ENCODE results near the gene UNC93B1. TPM values are rescaled to one million over a fixed set of nuclear protein-coding genes. Genes with fewer than 3 reads are reported as not detected.
"Not testable (repeated sequence)": the region's sequence is repeated elsewhere in the genome, so short reads cannot be mapped to it uniquely, and the experiment has no call there.

UNC93B1 gene
- total RNA-seq, 4 donors from 2014 or later: 43.5 to 75.9 (median 44.2) TPM

DNA sequence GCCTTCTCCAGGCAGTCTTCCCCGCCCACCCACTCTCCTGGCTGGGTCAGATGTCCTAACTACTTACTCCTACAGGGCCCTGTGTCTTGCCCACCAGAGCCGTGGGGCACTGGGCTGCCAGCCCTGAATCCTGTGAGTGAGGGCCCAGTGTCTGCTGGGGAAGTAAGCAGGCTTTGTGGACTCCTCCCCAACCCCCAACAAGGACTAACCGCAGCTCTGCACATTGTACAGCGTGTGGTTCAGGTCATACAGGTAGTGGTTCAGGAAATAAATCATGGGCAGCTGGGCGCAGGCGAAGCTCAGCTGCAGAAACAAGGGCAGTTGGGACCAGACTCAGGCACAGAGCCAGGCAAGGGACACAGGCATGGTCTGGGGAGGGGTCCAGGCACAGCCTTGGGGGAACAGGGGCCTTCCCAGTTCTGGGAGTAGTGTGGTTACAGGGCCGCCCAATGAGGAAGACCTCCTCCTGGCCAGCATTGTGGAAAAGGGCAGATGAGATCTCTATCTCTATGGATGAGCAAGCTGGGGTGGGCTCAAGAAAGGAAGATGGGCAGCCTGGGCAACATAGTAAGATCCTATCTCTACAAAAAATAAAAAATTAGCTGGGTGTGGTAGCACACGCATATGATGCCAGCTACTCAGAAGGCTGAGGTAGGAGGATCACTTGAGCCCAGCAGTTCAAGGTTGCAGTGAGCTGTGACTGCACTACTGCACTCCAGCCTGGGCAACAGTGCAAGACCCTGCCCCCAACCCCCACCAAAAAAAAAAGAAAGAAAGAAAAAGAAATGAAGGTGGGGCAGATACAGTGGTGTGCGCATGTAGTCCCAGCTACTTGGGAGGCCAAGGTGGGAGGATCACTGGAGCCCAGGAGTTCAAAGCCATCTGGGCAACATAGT, 5.5 kb downstream of the UNC93B1 start:
- Histone ChIP-seq H3K4me3 (no peak overlapping the region), H3K36me3 (peaks cover 0 to 35% (median 0%) of the 10 kb centered on the region in 3 donors), H3K4me1 (peaks cover 0 to 16% (median 3%) of the 10 kb centered on the region in 4 donors), H3K27me3 (no peaks in the 10 kb centered on the region), H3K9me3 (no peaks in the 10 kb centered on the region), H3K27ac (no peak overlapping the region)
- 92 to 96% methylated on average over 9 of the region's 9 CpGs for WGBS, 2 donors
- TF ChIP-seq POLR2A (IDR thresholded peaks at IDR 0.05): no peak
- TF ChIP-seq, protein P1, sequence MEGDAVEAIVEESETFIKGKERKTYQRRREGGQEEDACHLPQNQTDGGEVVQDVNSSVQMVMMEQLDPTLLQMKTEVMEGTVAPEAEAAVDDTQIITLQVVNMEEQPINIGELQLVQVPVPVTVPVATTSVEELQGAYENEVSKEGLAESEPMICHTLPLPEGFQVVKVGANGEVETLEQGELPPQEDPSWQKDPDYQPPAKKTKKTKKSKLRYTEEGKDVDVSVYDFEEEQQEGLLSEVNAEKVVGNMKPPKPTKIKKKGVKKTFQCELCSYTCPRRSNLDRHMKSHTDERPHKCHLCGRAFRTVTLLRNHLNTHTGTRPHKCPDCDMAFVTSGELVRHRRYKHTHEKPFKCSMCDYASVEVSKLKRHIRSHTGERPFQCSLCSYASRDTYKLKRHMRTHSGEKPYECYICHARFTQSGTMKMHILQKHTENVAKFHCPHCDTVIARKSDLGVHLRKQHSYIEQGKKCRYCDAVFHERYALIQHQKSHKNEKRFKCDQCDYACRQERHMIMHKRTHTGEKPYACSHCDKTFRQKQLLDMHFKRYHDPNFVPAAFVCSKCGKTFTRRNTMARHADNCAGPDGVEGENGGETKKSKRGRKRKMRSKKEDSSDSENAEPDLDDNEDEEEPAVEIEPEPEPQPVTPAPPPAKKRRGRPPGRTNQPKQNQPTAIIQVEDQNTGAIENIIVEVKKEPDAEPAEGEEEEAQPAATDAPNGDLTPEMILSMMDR (IDR thresholded peaks at IDR 0.05): no peak
- no peak for TF ChIP-seq EP300 (IDR thresholded peaks at IDR 0.05)
- DNase-seq (ENCODE audit: low spot score in 2 of 2): no peak

DNA sequence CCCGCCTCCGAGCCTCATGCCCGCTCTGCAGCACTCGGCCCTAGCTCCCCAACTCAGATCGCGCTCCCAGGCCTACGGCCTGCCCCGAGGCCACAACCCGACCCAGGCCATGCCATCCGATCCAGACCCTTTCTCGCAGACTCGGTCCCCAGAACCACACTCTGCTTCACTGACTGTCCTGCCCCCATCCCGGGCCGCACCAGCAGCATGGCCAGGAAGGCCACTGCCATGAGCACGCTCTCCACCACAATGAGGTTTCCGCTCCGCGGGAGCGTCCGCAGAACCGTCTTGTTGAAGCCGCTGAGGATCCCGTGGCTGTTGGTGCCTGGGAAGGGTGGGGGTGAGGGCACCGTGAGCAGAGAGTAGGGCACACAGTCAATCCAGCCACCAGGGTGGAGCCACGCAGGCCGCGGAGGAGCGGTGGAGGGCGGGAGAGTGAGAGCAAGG, 6.4 kb downstream of the UNC93B1 start:
- TF ChIP-seq EP300 (IDR thresholded peaks at IDR 0.05): no peak
- TF ChIP-seq, protein P1 (IDR thresholded peaks at IDR 0.05): no peak
- no peak for TF ChIP-seq POLR2A (IDR thresholded peaks at IDR 0.05)
- 92% methylated on average over 29 of the region's 29 CpGs for WGBS, 2 donors
- H3K27me3 ChIP-seq: no peaks in the 10 kb centered on the region
- no peak for DNase-seq (ENCODE audit: low spot score in 2 of 2)
- H3K4me1 ChIP-seq: peaks cover 0 to 7% (median 3%) of the 10 kb centered on the region in 4 donors
- H3K4me3 ChIP-seq: no peak overlapping the region
- H3K36me3 ChIP-seq: peaks cover 0 to 35% (median 0%) of the 10 kb centered on the region in 3 donors
- no peaks in the 10 kb centered on the region for H3K9me3 ChIP-seq
- H3K27ac ChIP-seq: peak overlapping the region in 2 of 4 donors; percentile 40 to 59

- Histone ChIP-seq H3K27ac (peak overlapping the region in 2 of 4 donors; percentile 40 to 59), H3K36me3 (peaks cover 0 to 35% (median 0%) of the 10 kb centered on the region in 3 donors), H3K4me1 (peaks cover 0 to 7% (median 3%) of the 10 kb centered on the region in 4 donors), H3K27me3 (peaks cover 0 to under 1% of the 10 kb centered on the region in 2 donors), H3K9me3 (no peaks in the 10 kb centered on the region), H3K4me3 (peak overlapping the region in 1 of 4 donors; percentile 24)
- TF ChIP-seq POLR2A (IDR thresholded peaks at IDR 0.05) (no peak), EP300 (IDR thresholded peaks at IDR 0.05) (no peak)
- WGBS, 2 donors: 58 to 60% methylated on average over 38 to 41 of the region's 41 CpGs
- peak in 1 of 2 donors; percentile 62 for DNase-seq (ENCODE audit: low spot score in 2 of 2)
These were observed 7.0 kb downstream of the UNC93B1 start for GRCh38 chr11:67996622-67997474.

GRCh38 chr11:67996051-67996450, 7.8 kb downstream of the UNC93B1 start:
- 85 to 94% methylated on average over 7 to 12 of the region's 13 CpGs for WGBS, 2 donors
- TF ChIP-seq, protein P1 (IDR thresholded peaks at IDR 0.05): no peak
- TF ChIP-seq EP300 (IDR thresholded peaks at IDR 0.05) (no peak), POLR2A (IDR thresholded peaks at IDR 0.05) (no peak)
- Histone ChIP-seq H3K9me3 (no peaks in the 10 kb centered on the region), H3K4me3 (no peak overlapping the region), H3K27me3 (peaks cover 0 to 8% of the 10 kb centered on the region in 2 donors), H3K36me3 (peaks cover 0 to 35% (median 0%) of the 10 kb centered on the region in 3 donors), H3K4me1 (peaks cover 0 to 14% (median 7%) of the 10 kb centered on the region in 4 donors), H3K27ac (no peak overlapping the region)
- DNase-seq (ENCODE audit: low spot score in 2 of 2): no peak

DNA sequence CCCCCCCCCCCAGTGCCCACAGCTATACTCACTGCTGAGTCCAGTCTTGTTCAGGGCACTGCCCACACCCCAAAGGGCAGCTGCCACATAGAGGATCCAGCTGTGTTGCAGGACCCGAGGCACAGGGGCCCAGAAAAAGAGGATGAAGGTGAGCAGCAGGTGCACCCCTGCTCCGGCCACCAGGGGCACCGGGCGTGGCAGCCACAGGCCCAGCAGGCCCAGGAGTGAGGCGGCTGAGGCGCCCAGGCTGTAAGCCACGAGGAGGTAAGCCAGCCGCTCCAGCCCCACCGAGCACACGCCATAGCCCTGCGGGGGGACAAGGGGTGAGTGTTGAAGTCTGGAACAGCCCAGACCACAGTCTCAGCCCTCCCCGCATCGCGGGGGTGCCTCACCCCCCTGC, 8.3 kb downstream of the UNC93B1 start:
- 78 to 79% methylated on average over 2 to 7 of the region's 14 CpGs for WGBS, 2 donors
- Histone ChIP-seq H3K27me3 (peaks cover 0 to 12% of the 10 kb centered on the region in 2 donors), H3K36me3 (peaks cover 0 to 35% (median 0%) of the 10 kb centered on the region in 3 donors), H3K4me1 (peaks cover 0 to 18% (median 8%) of the 10 kb centered on the region in 4 donors)
- DNase-seq (ENCODE audit: low spot score in 2 of 2); H3K27ac ChIP-seq; H3K4me3 ChIP-seq; H3K9me3 ChIP-seq: not testable (repeated sequence)

DNA sequence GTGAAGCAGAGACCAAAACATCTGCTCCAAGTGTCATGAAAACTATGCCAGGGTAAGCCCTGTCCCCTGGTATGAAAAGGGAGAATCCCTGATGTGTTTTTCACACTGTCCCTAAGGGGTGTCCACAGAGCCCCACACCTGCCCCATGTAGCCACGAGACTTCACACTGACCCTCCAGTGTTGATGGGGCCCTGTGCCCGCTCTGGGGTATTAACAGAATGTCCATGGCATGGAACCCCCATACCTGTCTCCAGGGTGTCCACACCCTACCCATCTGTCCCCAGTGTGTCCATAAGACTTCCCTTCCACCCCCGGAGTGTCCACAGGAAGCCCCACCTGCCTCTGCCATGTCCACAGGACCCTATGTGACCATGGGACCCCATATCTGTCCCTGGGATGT, 8.8 kb downstream of the UNC93B1 start:
- WGBS, 2 donors: 97% methylated on average over 3 of the region's 3 CpGs
- not testable (repeated sequence) for DNase-seq (ENCODE audit: low spot score in 2 of 2)

DNA sequence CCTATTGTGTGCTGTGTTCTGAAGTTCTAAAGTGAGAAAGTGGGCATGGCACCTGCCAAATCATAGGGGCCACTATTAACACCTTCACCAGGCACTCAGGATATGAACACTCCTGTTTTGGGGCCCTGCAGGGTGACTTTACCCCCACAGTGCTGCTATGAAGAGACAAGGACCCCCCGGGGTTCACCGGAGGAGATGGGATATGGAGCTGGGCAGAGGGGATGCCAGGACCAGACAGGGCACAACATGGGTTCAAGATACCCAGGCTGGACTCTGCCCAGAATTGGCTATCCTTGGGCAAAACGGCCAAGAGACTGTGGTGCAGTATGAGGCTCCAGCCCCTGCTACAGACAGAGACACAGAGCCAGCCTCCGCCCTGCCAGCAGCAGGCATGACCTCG, 9.5 kb downstream of the UNC93B1 start:
- Histone ChIP-seq H3K4me1 (peaks cover 0 to 18% (median 8%) of the 10 kb centered on the region in 4 donors), H3K36me3 (peaks cover 0 to 34% (median 0%) of the 10 kb centered on the region in 3 donors), H3K27me3 (peaks cover 0 to 12% of the 10 kb centered on the region in 2 donors)
- H3K4me3 ChIP-seq; DNase-seq (ENCODE audit: low spot score in 2 of 2); H3K27ac ChIP-seq; H3K9me3 ChIP-seq: not testable (repeated sequence)
- 83 to 100% methylated on average over 2 to 5 of the region's 5 CpGs for WGBS, 2 donors

More for the DNA sequence above, 8.8 kb downstream of the UNC93B1 start:
- Histone ChIP-seq H3K4me1 (peaks cover 0 to 18% (median 8%) of the 10 kb centered on the region in 4 donors), H3K36me3 (peaks cover 0 to 35% (median 0%) of the 10 kb centered on the region in 3 donors), H3K27me3 (peaks cover 0 to 12% of the 10 kb centered on the region in 2 donors)
- not testable (repeated sequence) for H3K27ac ChIP-seq, H3K9me3 ChIP-seq, H3K4me3 ChIP-seq
